ENCODE data around the gene PPP1R37.

PPP1R37 gene

GRCh38 chr19:45079063-45079910, 13.7 kb upstream of the PPP1R37 start, which contains the start of gene GEMIN7:
Gene GEMIN7 (plus strand): TSS chr19:45079260. CDS start chr19:45090115, 10,855 bp downstream.
- Histone ChIP-seq H2AK5ac (ENCODE audit: low read depth, low read length) (peak within 1 kb of the TSS; percentile 59), H2BK5ac (ENCODE audit: low read length) (peak within 1 kb of the TSS; percentile 24), H2BK120ac (ENCODE audit: low read depth, low read length) (peak within 1 kb of the TSS; percentile 81), H2BK15ac (ENCODE audit: low read length) (peak within 1 kb of the TSS; percentile 58), H3K36me3 (replicated peaks in 1 of 2; ENCODE audit: control insufficient read depth in 2 of 2, insufficient read depth in 2 of 2, low read length in 2 of 2) (peaks cover 7 to 22% of the 10 kb centered on the region in 2 donors), H3K23ac (ENCODE audit: low read depth, low read length, poor library complexity) (peak within 1 kb of the TSS; percentile 98), H3K27ac (replicated peaks; ENCODE audit: low read length) (peak within 1 kb of the TSS; percentile 85), H3K18ac (ENCODE audit: low read length) (peak within 1 kb of the TSS; percentile 98), H3K4me3 (ENCODE audit: low read length in 2 of 2) (peak within 1 kb of the TSS; percentile 90 to 92), H3K27me3 (ENCODE audit: control insufficient read depth in 3 of 3, insufficient read depth in 3 of 3, low read depth in 1 of 3, low read length in 3 of 3) (peaks cover 5 to 27% (median 20%) of the 10 kb centered on the region in 3 experiments), H4K91ac (ENCODE audit: low read depth, low read length, poor library complexity) (peak within 1 kb of the TSS; percentile 79), H4K8ac (ENCODE audit: low read depth, low read length) (no peak within 1 kb of the TSS), H3K9ac (ENCODE audit: low read depth, low read length, poor library complexity) (peak within 1 kb of the TSS; percentile 90), H2BK12ac (ENCODE audit: low read length) (no peak within 1 kb of the TSS), H3K4me2 (ENCODE audit: insufficient read depth, low read length, poor library complexity, severe bottlenecking) (peak within 1 kb of the TSS; percentile 81), H3K4ac (ENCODE audit: low read length) (peak within 1 kb of the TSS; percentile 93), H3K14ac (ENCODE audit: low read length) (peak within 1 kb of the TSS; percentile 71), H2AFZ (ENCODE audit: low read length) (peak within 1 kb of the TSS; percentile 90), H3K4me1 (ENCODE audit: control insufficient read depth in 2 of 2, insufficient read depth in 1 of 2, low read depth in 1 of 2, low read length in 2 of 2) (peaks cover 13 to 14% of the 10 kb centered on the region in 2 donors), H3K9me3 (replicated peaks in 1 of 2; ENCODE audit: control insufficient read depth in 2 of 2, insufficient read depth in 1 of 2, low read depth in 1 of 2, low read length in 2 of 2) (no peaks in the 10 kb centered on the region), H3K79me1 (ENCODE audit: low read depth, low read length) (peaks cover 10% of the 10 kb centered on the region)
- WGBS, 2 donors (ENCODE audit: extremely low coverage in 2 of 2, insufficient read length in 2 of 2, insufficient replicate concordance in 1 of 2): no CpG with 5 or more reads among the region's 61 CpGs
- peak; percentile 78 for DNase-seq (ENCODE audit: low spot score)

GRCh38 chr19:45079911-45080370, 13.0 kb upstream of the PPP1R37 start:
- Histone ChIP-seq H3K4me2 (ENCODE audit: insufficient read depth, low read length, poor library complexity, severe bottlenecking) (peak overlapping the region; percentile 81), H3K9ac (ENCODE audit: low read depth, low read length, poor library complexity) (peak overlapping the region; percentile 90), H2BK5ac (ENCODE audit: low read length) (peak overlapping the region; percentile 24), H3K27me3 (ENCODE audit: control insufficient read depth in 3 of 3, insufficient read depth in 3 of 3, low read depth in 1 of 3, low read length in 3 of 3) (peaks cover 5 to 25% (median 20%) of the 10 kb centered on the region in 3 experiments), H2BK15ac (ENCODE audit: low read length) (peak overlapping the region; percentile 58), H3K4me3 (ENCODE audit: low read length in 2 of 2) (peak overlapping the region; percentile 90 to 92), H2AFZ (ENCODE audit: low read length) (peak overlapping the region; percentile 90), H2BK12ac (ENCODE audit: low read length) (no peak overlapping the region), H3K9me3 (replicated peaks in 1 of 2; ENCODE audit: control insufficient read depth in 2 of 2, insufficient read depth in 1 of 2, low read depth in 1 of 2, low read length in 2 of 2) (no peaks in the 10 kb centered on the region), H3K36me3 (replicated peaks in 1 of 2; ENCODE audit: control insufficient read depth in 2 of 2, insufficient read depth in 2 of 2, low read length in 2 of 2) (peaks cover 7 to 22% of the 10 kb centered on the region in 2 donors), H4K91ac (ENCODE audit: low read depth, low read length, poor library complexity) (no peak overlapping the region), H3K4me1 (ENCODE audit: control insufficient read depth in 2 of 2, insufficient read depth in 1 of 2, low read depth in 1 of 2, low read length in 2 of 2) (peaks cover 8 to 9% of the 10 kb centered on the region in 2 donors), H3K18ac (ENCODE audit: low read length) (no peak overlapping the region), H3K27ac (replicated peaks; ENCODE audit: low read length) (peak overlapping the region; percentile 85), H3K14ac (ENCODE audit: low read length) (no peak overlapping the region), H3K4ac (ENCODE audit: low read length) (no peak overlapping the region), H3K79me1 (ENCODE audit: low read depth, low read length) (peaks cover 10% of the 10 kb centered on the region), H2AK5ac (ENCODE audit: low read depth, low read length) (no peak overlapping the region), H3K23ac (ENCODE audit: low read depth, low read length, poor library complexity) (no peak overlapping the region), H4K8ac (ENCODE audit: low read depth, low read length) (no peak overlapping the region), H2BK120ac (ENCODE audit: low read depth, low read length) (peak overlapping the region; percentile 81)
- no peak for DNase-seq (ENCODE audit: low spot score)
- no CpG with 5 or more reads among the region's 6 CpGs for WGBS, 2 donors (ENCODE audit: extremely low coverage in 2 of 2, insufficient read length in 2 of 2, insufficient replicate concordance in 1 of 2)

DNA sequence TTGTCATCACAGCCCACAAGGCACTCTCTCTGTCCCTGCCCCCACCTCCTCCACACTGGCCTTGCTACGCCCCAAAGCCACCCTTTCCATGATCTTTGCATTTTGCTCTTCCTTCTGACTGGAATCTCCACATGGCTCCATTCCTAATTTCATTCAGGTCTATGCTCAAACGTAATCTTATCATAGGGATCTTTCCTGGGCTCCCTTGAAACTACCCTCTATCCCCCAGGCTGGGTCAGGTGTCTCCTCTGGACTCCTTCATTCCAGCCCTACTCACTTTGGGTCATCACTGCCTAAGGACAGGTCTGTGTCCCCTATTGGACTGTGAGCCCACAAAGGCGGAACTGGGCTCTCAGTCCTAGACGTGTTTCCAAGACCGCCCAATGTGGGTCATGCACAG, 10.8 kb upstream of the PPP1R37 start:
- WGBS, 2 donors (ENCODE audit: extremely low coverage in 2 of 2, insufficient read length in 2 of 2, insufficient replicate concordance in 1 of 2): no CpG with 5 or more reads among the region's 5 CpGs
- Histone ChIP-seq H3K4me1 (ENCODE audit: control insufficient read depth in 2 of 2, insufficient read depth in 1 of 2, low read depth in 1 of 2, low read length in 2 of 2) (peaks cover 3 to 7% of the 10 kb centered on the region in 2 donors), H3K27ac (replicated peaks; ENCODE audit: low read length) (no peak overlapping the region), H3K18ac (ENCODE audit: low read length) (no peak overlapping the region), H3K4ac (ENCODE audit: low read length) (no peak overlapping the region), H2AFZ (ENCODE audit: low read length) (no peak overlapping the region), H2BK12ac (ENCODE audit: low read length) (no peak overlapping the region), H2BK15ac (ENCODE audit: low read length) (no peak overlapping the region), H3K27me3 (ENCODE audit: control insufficient read depth in 3 of 3, insufficient read depth in 3 of 3, low read depth in 1 of 3, low read length in 3 of 3) (peaks cover 0 to 4% (median 3%) of the 10 kb centered on the region in 3 experiments), H2BK120ac (ENCODE audit: low read depth, low read length) (no peak overlapping the region), H3K36me3 (replicated peaks in 1 of 2; ENCODE audit: control insufficient read depth in 2 of 2, insufficient read depth in 2 of 2, low read length in 2 of 2) (peaks cover 8 to 36% of the 10 kb centered on the region in 2 donors), H3K9me3 (replicated peaks in 1 of 2; ENCODE audit: control insufficient read depth in 2 of 2, insufficient read depth in 1 of 2, low read depth in 1 of 2, low read length in 2 of 2) (no peaks in the 10 kb centered on the region), H3K14ac (ENCODE audit: low read length) (no peak overlapping the region), H3K23ac (ENCODE audit: low read depth, low read length, poor library complexity) (no peak overlapping the region), H4K91ac (ENCODE audit: low read depth, low read length, poor library complexity) (no peak overlapping the region), H2AK5ac (ENCODE audit: low read depth, low read length) (peak overlapping the region; percentile 46), H3K9ac (ENCODE audit: low read depth, low read length, poor library complexity) (peak overlapping the region; percentile 81), H4K8ac (ENCODE audit: low read depth, low read length) (no peak overlapping the region), H3K4me3 (ENCODE audit: low read length in 2 of 2) (no peak overlapping the region), H3K79me1 (ENCODE audit: low read depth, low read length) (peaks cover 12% of the 10 kb centered on the region), H2BK5ac (ENCODE audit: low read length) (no peak overlapping the region), H3K4me2 (ENCODE audit: insufficient read depth, low read length, poor library complexity, severe bottlenecking) (no peak overlapping the region)
- no peak for DNase-seq (ENCODE audit: low spot score)

GRCh38 chr19:45086480-45086879, 6.5 kb upstream of the PPP1R37 start:
- H2AFZ ChIP-seq (ENCODE audit: low read length): no peak overlapping the region
- H2BK12ac ChIP-seq (ENCODE audit: low read length): no peak overlapping the region
- H3K4me3 ChIP-seq (ENCODE audit: low read length in 2 of 2): no peak overlapping the region
- H3K18ac ChIP-seq (ENCODE audit: low read length): no peak overlapping the region
- no CpG with 5 or more reads among the region's 4 CpGs for WGBS, 2 donors (ENCODE audit: extremely low coverage in 2 of 2, insufficient read length in 2 of 2, insufficient replicate concordance in 1 of 2)
- H3K4me1 ChIP-seq (ENCODE audit: control insufficient read depth in 2 of 2, insufficient read depth in 1 of 2, low read depth in 1 of 2, low read length in 2 of 2): peaks cover 4 to 5% of the 10 kb centered on the region in 2 donors
- no peak overlapping the region for H4K8ac ChIP-seq (ENCODE audit: low read depth, low read length)
- H3K27me3 ChIP-seq (ENCODE audit: control insufficient read depth in 3 of 3, insufficient read depth in 3 of 3, low read depth in 1 of 3, low read length in 3 of 3): no peaks in the 10 kb centered on the region
- no peak overlapping the region for H2BK5ac ChIP-seq (ENCODE audit: low read length)
- no peaks in the 10 kb centered on the region for H3K9me3 ChIP-seq (replicated peaks in 1 of 2; ENCODE audit: control insufficient read depth in 2 of 2, insufficient read depth in 1 of 2, low read depth in 1 of 2, low read length in 2 of 2)
- H2BK120ac ChIP-seq (ENCODE audit: low read depth, low read length): no peak overlapping the region
- H3K14ac ChIP-seq (ENCODE audit: low read length): no peak overlapping the region
- DNase-seq (ENCODE audit: low spot score): no peak
- H2AK5ac ChIP-seq (ENCODE audit: low read depth, low read length): no peak overlapping the region
- no peak overlapping the region for H2BK15ac ChIP-seq (ENCODE audit: low read length)
- H3K36me3 ChIP-seq (replicated peaks in 1 of 2; ENCODE audit: control insufficient read depth in 2 of 2, insufficient read depth in 2 of 2, low read length in 2 of 2): peaks cover 17 to 59% of the 10 kb centered on the region in 2 donors
- no peak overlapping the region for H3K4me2 ChIP-seq (ENCODE audit: insufficient read depth, low read length, poor library complexity, severe bottlenecking)
- H3K79me1 ChIP-seq (ENCODE audit: low read depth, low read length): peaks cover 10% of the 10 kb centered on the region
- no peak overlapping the region for H3K4ac ChIP-seq (ENCODE audit: low read length)
- H3K27ac ChIP-seq (replicated peaks; ENCODE audit: low read length): no peak overlapping the region
- H3K9ac ChIP-seq (ENCODE audit: low read depth, low read length, poor library complexity): no peak overlapping the region
- H4K91ac ChIP-seq (ENCODE audit: low read depth, low read length, poor library complexity): no peak overlapping the region
- no peak overlapping the region for H3K23ac ChIP-seq (ENCODE audit: low read depth, low read length, poor library complexity)
